Embryonic facial prominence (tissue), 1 donor: ENCODE measurements around the gene TMC1.

Experiments
- DNase-seq: peaks from one replicate; pipeline ENCODE4 v3.0.0-alpha.2; 2016; ENCODE audit errors: extremely low spot score

TMC1 gene

DNA sequence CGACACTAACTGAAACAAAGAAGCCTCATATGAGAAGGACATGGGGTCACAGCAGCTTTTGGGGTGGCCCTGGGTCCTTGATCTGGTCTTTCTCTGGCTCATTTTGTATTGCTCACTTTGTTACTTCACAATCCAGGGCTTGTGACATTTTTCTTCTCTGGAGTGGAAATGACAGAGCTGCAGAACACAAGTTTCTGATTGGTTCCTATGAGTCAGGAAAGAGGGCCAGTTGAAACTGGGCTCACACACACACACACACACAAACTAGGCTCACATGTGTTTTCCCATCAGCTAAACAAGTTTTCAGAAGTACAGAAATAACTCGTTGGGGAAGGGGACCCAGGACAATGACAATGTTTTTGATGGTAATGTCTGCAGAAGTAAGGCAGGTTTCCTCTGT lies 54.3 kb downstream of the TMC1 start:
- no peak for DNase-seq

DNA sequence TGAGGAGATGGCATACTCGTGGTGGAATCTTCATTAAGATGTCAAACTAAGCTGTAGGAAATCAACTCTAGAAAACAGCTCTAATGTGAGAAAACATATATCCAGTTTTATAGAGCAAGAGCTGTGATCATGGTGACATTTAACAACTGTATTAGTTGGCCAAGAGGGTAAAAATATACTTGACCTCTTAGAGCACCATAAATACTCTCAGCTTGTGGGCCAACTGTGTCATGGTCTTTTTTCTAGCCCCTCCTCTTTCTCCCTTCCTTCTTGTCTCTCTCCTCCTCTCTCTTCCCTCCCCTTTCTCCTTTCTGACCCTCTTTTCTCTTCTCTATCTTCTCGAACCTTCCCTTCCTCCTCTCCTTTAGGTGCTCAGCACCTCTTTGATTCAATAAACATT lies 54.7 kb downstream of the TMC1 start:
- no peak for DNase-seq

DNA sequence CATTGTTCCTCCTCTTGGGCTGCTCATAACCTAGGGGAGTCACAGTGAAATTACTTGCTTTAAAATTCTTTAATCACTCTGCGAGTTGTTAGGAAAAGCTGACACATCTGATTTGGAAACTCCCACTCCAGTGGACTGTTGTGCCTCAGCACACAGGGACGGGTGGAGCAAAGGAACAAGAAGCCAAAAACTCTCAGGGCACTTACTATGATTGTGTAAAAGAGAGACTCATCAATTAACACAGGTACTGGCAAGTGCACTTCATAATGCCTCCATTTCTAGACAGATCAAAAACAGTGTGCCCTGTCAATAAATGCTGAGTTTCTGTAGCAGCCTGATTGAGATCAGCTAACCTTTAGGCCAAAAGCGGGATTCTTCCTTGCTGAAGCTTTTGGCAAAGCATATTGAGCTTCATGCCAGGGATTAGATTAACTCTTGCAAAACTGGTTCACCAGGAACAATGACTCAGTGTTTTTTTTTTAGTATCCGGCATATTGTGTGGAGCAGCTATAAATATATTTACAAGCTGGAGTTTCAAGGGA lies 55.9 kb downstream of the TMC1 start:
- no peak for DNase-seq

DNA sequence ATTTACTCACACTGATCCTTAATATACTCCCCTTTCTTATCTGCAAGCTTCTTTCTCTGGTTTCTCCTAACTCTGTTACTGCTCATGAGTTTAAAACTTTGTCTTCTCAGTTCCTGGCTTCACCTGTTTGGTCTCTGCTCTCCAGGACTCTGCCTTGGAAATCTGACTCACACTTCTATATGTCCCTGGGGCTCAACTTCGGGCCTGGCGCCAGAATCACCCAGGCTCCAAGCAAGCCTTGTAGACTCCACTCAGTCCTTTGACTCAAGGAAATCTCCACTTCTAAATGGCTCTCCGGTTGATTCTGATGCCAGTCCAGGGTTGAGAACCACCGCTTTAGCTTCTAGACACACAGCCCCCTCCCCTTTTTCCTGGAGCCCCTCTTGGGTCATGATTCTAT lies 57.8 kb downstream of the TMC1 start:
- DNase-seq = no peak

DNA sequence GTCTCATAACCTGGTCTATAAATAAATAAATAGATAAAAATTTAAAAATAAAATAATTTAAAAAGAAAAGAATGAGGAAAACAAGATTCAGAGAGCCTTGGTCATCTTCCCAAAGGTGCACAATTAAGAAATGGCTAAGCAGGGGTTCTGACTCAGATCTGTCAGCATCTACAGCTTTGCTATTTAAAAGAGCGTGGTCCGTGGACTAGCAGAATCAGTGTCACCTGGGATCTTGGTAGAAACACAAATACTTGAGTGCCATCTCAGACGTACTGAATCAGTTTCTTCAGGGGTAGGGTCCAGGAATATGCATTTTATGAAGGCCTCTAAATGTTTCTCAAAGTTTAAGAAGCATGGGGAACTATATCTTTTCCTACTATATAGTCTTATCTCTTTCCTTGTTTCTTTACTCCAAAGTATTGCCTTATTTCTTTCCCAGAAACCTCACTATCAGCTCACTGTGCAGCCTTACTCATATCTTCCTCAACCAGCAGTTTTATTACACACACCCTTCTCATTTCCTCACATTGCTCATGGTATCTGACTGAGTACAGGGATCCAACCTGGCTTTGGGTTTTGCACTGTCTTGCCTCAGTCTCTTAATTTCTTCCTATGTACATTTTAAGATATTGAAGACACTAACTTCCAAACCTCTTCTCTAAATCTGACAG lies 58.6 kb downstream of the TMC1 start:
- DNase-seq = no peak

DNA sequence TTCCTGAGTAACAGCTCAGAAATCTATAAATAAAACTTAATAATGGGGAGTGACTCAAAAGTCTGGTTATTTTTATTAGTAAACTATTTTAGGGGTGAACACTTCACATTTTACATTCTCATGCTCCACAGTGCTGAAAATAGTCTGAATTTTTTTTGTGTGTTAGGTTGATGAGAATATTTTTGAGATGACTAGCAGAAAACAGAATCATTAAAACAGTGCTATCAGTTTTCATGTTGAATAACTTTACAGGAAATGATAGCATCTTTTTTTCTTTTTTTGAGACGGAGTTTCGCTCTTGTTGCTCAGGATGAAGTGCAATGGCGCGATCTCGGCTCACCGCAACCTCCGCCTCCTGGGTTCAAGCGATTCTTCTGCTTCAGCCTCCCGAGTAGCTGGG lies 60.3 kb downstream of the TMC1 start:
- no peak for DNase-seq

DNA sequence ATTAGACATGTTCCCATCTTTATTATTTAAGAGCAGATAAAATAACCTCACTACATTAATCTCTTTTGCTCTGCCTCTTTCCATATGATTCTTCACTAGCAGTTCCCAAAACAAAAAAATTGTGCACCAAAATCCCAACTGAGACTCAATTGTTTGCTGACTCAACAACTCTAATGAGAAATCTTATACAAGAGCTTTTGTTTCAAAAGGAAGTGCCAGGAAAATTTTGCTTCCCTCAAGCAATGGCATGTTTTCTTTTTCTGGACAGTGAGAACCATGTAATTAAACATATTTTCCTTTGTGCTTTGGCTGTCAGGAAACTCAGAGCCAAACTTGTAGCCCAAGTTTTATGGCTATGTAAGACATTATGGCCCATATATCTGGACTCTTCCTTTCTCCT lies 62.0 kb downstream of the TMC1 start:
- no peak for DNase-seq

DNA sequence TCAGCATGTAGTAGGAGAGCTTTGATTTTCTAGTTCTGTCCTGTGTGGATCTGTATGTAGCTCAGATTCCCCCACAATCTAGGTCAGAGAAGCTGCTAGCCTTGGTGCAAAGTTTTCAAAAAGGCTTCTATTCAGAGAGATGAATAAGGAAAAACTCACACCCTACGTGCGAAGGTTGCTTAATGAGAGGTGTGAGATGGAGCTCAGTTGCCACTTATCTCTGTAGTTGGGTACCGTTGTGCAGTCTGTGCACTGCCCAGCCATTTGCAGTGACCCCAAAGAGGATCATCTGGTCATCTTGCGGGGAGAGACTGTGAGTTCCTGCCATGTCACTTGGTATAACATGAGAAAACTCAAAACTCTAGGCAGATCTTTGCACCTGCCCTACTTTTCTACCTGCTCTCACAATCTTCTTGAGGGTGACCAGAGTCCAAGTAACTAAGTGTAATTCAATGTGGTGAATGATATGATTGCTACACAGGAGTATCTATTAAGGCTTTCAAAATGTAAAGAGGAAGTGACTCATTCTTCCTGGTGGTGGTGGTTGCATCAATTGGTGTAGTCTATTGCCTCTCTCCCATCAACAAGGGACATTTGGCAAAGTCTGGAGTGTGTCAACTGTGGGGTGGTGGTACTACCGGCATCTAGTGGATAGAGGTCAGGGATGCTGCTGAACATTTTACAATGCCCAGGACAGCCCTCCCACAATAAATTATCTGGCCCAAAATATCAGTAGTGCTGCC lies 65.2 kb downstream of the TMC1 start:
- no peak for DNase-seq

DNA sequence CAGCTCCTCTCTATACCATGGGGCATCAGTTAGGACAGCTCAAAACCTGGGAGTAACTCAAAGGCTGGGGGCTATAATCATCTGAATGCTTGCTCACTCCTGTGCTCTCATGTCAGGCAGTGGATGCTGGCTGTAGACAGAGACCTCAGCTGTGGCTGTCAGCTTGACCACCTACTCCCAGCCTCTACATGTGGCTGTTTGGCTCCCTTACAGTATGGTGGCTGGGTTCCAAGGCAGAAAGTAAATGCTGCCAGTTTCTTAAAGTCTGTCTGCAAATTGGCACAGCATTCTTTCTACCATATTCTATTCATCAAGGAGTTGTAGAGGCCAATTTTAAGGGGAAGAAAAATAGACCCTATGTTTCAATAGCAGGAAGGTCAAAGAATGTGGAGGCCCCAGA lies 66.9 kb downstream of the TMC1 start:
- DNase-seq = no peak

DNA sequence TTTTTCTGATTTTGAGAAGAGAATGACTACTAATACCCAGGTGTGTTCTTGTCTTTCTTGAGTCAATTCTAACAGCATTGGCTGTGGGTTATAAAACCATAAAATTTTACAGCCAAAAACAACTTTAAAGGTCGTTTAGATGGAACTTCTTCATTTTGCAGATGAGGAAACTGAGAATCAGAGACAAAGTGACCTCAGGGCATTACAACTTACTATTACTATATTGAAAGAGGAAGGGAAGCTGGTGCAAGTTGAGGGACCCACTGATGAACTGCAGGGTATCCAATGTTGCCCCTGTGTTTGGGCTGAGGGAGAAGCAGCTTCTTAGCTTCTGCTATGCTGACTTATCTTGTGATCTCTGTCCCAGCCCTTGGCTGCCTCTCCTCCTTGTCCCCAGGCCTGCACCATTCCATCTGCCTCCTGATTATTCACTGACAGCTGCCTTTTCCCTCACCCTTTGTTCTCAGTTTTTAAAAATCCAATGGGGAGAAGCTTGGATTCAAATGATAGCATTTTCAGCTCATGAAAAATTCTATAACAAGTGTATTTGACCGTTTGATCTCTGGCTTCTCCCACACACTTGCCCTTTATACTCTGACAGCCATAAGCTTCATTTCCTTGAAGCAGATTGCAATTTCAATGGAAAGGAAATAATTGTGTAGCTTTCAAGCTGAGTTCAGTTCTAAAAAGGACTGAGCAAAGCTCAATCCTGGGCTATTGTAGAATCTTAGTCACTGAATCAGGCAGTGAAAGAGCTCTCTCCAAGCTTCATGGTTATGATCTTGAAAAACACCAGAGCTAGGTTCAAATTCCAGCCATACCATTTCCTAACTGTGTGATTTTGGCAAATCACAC lies 68.5 kb downstream of the TMC1 start:
- no peak for DNase-seq

DNA sequence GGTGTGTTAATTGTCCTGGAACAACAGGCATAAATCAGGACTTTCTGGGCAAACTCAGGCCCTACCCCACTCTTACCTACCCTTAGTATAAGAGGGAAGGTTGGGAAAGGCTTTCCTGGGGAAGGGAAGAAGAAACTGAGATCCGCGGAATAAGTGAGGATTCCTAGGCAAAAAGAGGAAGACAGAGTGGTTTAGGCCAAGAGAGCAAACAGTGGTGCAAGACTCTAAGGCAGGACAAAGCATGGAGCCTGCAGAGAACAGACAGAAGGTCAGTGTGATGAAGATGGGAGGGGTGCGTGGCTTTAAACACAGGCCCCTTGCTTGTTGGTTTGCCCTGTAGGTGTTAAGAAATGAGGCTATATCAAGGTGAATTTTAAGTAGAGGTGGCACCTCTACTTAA lies 69.4 kb downstream of the TMC1 start:
- no peak for DNase-seq

DNA sequence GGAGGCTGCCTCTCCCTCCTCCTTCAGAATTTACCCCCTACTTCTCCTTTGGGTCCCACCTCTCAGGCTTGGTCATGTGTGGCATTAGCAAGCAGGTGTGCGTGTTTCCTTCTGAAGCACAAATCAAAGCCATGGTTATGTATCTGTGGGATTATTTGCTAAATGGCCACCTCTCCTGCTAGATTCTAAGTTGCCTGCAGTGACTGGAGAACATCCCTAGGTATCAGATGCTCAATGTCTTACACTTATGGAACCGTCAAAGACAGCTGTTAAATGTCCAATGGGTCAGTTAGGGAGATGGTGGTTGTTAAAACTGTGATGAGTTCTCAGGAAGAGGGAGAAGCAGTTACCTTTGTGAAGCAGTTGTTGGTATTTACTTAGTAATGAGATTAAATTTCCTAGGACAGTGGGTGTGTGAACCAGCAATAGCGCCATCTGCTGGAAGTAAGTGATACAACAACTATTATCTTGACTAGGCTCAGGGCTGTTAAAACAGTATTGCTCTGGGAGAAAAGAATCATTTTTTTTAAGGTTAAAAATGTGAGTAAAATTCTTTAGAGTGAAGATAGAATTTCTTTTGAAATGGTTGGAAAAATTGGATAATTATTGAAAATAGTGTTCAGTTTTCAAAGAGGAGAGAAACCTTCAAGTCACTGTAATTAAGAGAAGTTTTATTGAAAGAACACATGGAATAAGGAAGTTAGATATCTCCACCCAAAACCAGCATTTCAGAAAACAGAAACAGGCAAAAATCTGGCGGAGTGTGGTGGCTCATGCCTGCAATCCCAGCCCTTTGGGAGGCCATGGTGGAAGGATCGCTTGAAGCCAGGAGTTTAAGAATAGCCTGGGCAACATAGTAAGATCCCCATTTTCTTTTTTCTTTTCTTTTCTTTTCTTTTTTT lies 71.3 kb downstream of the TMC1 start:
- DNase-seq = peak; percentile 48

DNA sequence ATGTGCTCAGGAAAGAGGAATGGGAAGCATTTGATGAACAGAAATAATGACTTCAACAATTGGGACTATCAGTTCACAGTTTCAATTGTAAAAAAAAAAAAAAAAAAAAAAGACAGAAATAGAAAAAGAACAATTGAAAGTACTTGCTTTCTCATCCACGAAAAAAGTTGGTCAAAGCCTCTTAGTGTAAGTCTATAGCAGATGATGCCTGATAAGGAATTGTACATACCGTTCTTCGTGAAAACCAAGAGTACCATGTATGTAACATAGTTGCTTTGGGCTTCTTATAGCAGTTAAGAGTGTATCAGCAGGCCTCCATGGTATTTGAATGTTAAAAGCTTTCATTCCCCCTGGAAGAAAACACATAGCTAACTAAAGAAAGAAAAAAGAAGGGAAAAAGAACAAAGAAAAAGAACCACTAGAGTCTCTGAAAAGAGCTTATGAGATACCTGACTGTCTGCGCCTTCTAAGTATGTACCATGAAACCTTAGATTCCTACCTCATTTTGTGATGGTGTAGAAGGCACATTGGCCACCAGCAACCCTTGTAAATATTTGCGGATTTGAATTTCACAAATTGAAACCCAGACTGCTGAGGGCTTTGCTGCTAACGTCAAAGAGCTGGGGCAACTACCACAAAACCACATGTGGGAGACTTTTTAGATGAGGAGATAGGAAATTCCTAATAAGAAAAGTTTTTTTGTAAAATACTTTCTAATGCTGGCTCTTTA lies 75.2 kb downstream of the TMC1 start:
- DNase-seq = no peak

DNA sequence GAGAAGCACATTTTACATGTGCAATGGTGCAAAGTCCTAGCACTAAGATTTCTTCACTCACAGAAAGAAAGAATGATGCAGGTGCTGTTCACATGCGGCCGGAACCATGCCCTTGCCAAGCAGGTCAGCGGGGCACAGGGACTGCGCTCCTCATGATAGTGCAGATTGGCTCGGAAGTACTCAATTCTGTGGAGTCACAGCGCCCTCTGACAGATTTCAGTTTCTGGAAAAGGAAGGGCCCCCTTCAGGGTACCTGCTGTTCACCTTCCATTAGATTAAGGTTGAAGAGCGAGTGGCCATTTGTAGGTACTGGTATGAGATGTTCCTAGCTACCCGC lies 75.7 kb downstream of the TMC1 start:
- no peak for DNase-seq

DNA sequence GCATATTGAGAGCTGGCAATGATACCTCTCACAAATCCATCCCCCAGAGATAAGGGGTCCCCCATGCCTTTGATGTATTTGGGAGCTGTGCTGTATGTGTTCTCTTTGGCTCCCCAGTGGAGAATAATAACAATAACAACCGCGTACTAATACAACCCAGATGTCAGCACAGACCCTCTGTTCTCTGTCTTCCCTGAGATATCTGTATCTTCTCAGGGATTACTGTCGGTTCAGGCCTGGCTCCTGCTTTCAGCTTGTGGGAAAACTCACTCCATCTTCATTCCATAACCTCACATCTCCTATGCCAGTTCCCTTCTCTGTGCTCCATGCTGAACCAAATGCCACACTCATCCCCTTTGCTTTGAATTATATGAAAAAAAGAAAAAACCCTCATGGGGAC lies 76.2 kb downstream of the TMC1 start:
- DNase-seq = no peak

DNA sequence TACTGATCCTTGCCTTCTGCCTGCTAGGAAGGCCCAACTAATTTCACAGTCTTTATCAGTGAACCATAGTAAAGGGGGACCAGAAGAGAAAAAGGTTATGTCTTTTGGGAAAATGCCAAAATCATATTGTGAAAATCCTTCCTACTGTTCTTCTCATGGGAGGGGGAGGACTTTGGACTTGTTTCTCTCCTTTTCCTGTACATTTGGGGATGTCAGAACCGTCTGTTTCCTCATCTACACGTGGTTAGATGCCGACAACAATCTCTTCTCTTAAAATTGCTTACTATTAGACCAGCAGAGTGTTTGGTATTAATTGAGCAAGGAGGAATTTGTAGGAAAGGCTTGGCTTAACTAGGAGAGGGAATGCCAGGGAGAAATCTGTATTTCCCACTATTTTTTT lies 77.2 kb downstream of the TMC1 start:
- no peak for DNase-seq

DNA sequence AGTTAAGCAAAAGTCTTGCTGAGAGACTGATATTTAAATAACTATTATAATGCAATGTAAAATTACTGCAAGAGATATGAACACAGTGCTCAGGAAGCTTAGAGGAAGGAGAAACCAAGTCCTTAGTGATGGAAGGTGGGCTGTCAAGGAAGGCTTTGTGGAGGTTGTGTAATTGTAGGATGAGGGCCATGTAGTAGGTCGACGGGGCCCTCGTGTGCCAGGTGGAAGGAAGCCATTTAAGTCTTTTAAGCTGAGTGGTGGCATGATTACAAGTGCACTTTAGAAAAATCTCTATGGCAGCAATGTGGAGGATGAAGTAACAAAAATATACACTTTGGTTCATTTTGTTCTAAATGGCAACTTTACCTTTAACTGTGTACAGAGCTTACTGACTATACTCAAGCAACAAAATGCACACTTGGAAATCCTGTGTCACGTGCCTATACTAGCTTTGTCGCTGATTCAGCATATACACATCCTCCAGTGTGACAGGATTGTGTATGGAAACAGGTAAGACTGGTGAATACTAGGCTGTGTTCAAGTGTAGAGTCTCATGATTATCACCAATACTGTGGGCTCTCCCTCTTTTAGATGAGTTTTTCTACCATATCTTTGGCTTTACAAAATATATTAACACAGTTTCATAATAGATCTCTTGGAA lies 78.6 kb downstream of the TMC1 start:
- no peak for DNase-seq

DNA sequence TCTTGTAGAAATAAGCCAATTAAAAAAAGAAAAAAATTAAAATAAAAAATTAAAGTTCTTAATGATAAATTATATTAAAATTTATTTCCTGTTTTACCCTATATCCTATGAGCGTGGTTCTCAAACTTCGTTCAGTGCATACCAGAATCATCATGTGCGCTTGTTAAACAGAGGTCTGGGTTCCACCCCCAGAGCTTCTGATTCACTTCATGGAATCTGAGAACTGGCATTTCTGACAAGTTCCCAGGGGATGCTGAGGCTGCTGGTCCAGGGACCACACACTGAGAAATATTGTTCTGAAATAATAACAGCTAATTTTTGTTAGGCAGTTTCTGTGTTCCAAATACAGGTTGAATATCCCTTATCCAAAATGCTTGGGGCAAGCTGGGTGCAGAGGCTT lies 79.3 kb downstream of the TMC1 start:
- no peak for DNase-seq

DNA sequence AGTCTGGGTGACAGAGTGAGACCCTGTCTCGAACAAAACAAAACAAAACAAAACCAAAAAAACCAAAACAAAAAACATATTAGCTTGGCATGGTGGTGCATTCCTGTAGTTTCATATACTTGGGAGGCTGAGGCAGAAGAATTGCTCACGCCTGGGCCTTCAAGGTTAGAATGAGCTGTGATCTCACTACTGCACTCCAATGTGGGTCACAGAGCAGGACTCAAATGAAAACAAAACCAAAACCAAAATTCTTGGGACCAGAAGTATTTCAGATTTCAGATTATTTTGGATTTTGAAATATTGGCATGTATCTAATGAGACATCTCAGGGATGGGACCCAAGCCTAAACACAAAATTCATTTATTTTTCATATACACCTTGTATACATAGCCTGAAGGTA lies 80.2 kb downstream of the TMC1 start:
- DNase-seq = no peak

DNA sequence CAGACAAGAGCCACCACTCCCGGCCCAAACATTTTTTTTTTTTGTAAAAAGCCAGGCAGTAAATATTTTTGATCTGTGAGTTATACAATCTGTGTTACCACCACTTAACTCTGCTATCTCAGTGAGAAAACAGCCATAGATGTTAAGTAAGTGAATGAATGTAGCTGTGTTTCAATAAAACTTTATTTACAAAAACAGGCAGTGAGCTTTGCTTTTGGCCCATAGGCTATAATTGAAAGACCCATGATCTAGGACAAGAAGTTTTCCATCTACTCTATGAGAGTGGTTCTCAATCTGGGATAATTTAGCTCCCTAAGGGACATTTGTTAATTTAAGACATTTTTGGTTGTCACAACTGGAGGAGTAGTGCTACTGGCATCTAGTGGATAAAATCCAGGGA lies 91.0 kb downstream of the TMC1 start:
- DNase-seq = no peak
